Measurements from ENCODE around the gene C6orf89. TPM values are rescaled to one million over a fixed set of nuclear protein-coding genes. Genes with fewer than 3 reads are reported as not detected.

C6orf89 gene
- total and polyA plus RNA-seq, 2 of the 8 experiments (the other 6 are each of a cell fraction or from before 2014, with no cell fraction given) = 4.6 to 12.3 TPM

- no peak for TF ChIP-seq BRCA1 (IDR thresholded peaks at IDR 0.05; ENCODE audit: low read depth, low read length)
- peak; percentile 69 for TF ChIP-seq TAF7 (optimal IDR thresholded peaks at IDR 0.05; ENCODE audit: borderline replicate concordance, low read depth, low read length)
- peak; percentile 97 for TF ChIP-seq ASH2L (IDR thresholded peaks at IDR 0.05; ENCODE audit: low read length)
- TF ChIP-seq KDM1A (IDR thresholded peaks at IDR 0.05; ENCODE audit: borderline replicate concordance, low read length) = no peak
- peak in 1 of 2 experiments; percentile 81; a peak in 1 of 4 replicates for TF ChIP-seq HDAC2 (IDR thresholded peaks at IDR 0.05; ENCODE audit: borderline replicate concordance in 1 of 2, low read depth in 2 of 2, low read length in 2 of 2)
- peak; percentile 26; the same call in 1 of the 2 replicates for TF ChIP-seq SP2 (IDR thresholded peaks at IDR 0.05; ENCODE audit: low read length)
- TF ChIP-seq RBBP5 (IDR thresholded peaks at IDR 0.05; ENCODE audit: borderline replicate concordance, low read depth, low read length) = peak; percentile 79; the same call in 1 of the 2 replicates
- 0 out of 2 replicates have a peak, but pooled peaks have one; percentile 30 for TF ChIP-seq EGR1 (IDR thresholded peaks at IDR 0.05; ENCODE audit: borderline replicate concordance, low read depth, low read length)
- no peak for TF ChIP-seq POU5F1 (IDR thresholded peaks at IDR 0.05; ENCODE audit: low read depth, low read length)
- no peak for TF ChIP-seq JUN (IDR thresholded peaks at IDR 0.05; ENCODE audit: low read depth, low read length)
Observed at GRCh38 chr6:36874443-36875249, 11.1 kb upstream of the C6orf89 start, which contains the start of gene PPIL1 (continued).
